ENCODE results near the gene PCDHA7.
"Not testable (repeated sequence)": the region's sequence is repeated elsewhere in the genome, so short reads cannot be mapped to it uniquely, and the experiment has no call there.

PCDHA7 gene

GRCh38 chr5:140875085-140876065 is 41.3 kb downstream of the PCDHA7 start, which contains the start of gene PCDHA12:
TSS of gene PCDHA12 (plus strand) at chr5:140875308. CDS start at chr5:140875473, 165 bp downstream.
- TF ChIP-seq ZFX (IDR thresholded peaks at IDR 0.05; ENCODE audit: borderline replicate concordance), result no peak
- peak; percentile 37 for TF ChIP-seq CTCF (IDR thresholded peaks at IDR 0.05)
- no peak within 1 kb of the TSS for H3K27ac ChIP-seq

DNA sequence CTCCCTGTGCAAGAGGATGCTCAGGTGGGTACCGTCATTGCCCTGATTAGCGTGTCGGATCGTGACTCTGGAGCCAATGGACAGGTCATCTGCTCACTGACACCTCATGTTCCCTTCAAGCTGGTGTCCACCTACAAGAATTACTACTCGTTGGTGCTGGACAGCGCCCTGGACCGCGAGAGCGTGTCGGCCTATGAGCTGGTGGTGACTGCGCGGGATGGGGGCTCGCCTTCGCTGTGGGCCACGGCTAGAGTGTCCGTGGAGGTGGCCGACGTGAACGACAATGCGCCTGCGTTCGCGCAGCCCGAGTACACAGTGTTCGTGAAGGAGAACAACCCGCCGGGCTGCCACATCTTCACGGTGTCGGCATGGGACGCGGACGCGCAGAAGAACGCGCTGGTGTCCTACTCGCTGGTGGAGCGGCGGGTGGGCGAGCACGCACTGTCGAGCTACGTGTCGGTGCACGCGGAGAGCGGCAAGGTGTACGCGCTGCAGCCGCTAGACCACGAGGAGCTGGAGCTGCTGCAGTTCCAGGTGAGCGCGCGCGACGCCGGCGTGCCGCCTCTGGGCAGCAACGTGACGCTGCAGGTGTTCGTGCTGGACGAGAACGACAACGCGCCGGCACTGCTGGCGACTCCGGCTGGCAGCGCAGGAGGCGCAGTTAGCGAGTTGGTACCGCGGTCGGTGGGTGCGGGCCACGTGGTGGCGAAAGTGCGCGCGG is 42.6 kb downstream of the PCDHA7 start:
- H3K27ac ChIP-seq, result not testable (repeated sequence)

- TF ChIP-seq ZFX (IDR thresholded peaks at IDR 0.05; ENCODE audit: borderline replicate concordance) (no peak), CTCF (IDR thresholded peaks at IDR 0.05) (no peak)
- H3K27ac ChIP-seq, result no peak overlapping the region
These were observed 43.2 kb downstream of the PCDHA7 start for GRCh38 chr5:140877262-140877581.

- H3K27ac ChIP-seq, result peak within 1 kb of the TSS; percentile 88
- TF ChIP-seq ZFX (IDR thresholded peaks at IDR 0.05; ENCODE audit: borderline replicate concordance) (no peak), CTCF (IDR thresholded peaks at IDR 0.05) (peak; percentile 70)
These were observed 48.0 kb downstream of the PCDHA7 start, which contains the start of gene PCDHA13 for GRCh38 chr5:140881889-140882590. TSS of gene PCDHA13 (plus strand) at chr5:140882124. CDS start at chr5:140882269, 145 bp downstream.

DNA sequence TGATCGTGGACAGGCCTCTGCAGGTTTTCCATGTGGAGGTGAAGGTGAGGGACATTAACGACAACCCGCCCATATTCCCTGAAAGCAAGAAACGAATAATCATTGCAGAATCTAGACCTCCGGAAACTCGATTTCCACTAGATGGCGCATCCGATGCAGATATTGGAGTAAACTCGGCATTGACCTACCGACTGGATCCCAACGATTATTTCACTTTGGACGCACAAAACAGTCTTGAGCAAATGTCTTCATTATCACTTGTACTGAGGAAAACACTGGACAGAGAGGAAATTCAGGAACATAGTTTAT is 48.5 kb downstream of the PCDHA7 start:
- H3K27ac ChIP-seq, result peak overlapping the region; percentile 88
- TF ChIP-seq CTCF (IDR thresholded peaks at IDR 0.05) (peak; percentile 63), ZFX (IDR thresholded peaks at IDR 0.05; ENCODE audit: borderline replicate concordance) (no peak)

DNA sequence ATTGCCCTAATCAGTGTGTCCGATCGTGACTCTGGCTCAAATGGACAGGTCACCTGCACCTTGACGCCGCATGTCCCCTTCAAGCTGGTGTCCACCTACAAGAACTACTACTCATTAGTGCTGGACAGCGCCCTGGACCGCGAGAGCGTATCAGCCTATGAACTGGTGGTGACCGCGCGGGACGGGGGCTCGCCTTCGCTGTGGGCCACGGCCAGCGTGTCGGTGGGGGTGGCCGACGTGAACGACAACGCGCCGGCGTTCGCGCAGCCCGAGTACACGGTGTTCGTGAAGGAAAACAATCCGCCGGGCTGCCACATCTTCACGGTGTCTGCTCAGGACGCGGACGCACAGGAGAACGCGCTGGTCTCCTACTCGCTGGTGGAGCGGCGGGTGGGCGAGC is 49.3 kb downstream of the PCDHA7 start:
- H3K27ac ChIP-seq, result no peak overlapping the region
- TF ChIP-seq CTCF (IDR thresholded peaks at IDR 0.05), result no peak
- TF ChIP-seq ZFX (IDR thresholded peaks at IDR 0.05; ENCODE audit: borderline replicate concordance), result no peak

- H3K27ac ChIP-seq, result no peak overlapping the region
- TF ChIP-seq CTCF (IDR thresholded peaks at IDR 0.05), result no peak
- TF ChIP-seq ZFX (IDR thresholded peaks at IDR 0.05; ENCODE audit: borderline replicate concordance), result no peak
These were observed 50.0 kb downstream of the PCDHA7 start for GRCh38 chr5:140883927-140884697.
